Stimulated activated naive B cell treated with anti-CD40 and anti-IgM and Interleukin-4, amounts not matched to agents 10 μg/mL and 1 μg/mL and 100 μg/mL, for 72 hours (primary cell): ENCODE measurements around the gene MADCAM1.
A peak's percentile ranks its signal among the peaks of the same experiment; 100 is the strongest.

Experiments used
- ATAC-seq, 2 donors: fragments of 150-1000 bp; cut with Tn5 transposase; replicated peaks; 2 replicates each; pipeline ENCODE4 v1.10.0; 2021; ENCODE audit warnings: moderate library complexity in 1 of 2
- DNase-seq: peaks from one replicate; pipeline ENCODE4 v3.0.0; 2021
- H3K27ac Mint-ChIP-seq: one replicate; pipeline ENCODE4 v1.8.0; 2022; ENCODE audit warnings: mild to moderate bottlenecking, mixed read lengths
- H3K27me3 Mint-ChIP-seq, 2 donors: one replicate each; pipeline ENCODE4 v1.8.0; 2022; ENCODE audit warnings: mixed read lengths in 2 of 2
- H3K36me3 Mint-ChIP-seq, 2 donors: one replicate each; pipeline ENCODE4 v1.8.0; 2022; ENCODE audit warnings: mixed read lengths in 2 of 2, mild to moderate bottlenecking in 1 of 2
- H3K4me1 Mint-ChIP-seq, 2 donors: one replicate each; pipeline ENCODE4 v1.8.0; 2022; ENCODE audit warnings: mixed read lengths in 2 of 2, mild to moderate bottlenecking in 1 of 2
- H3K4me3 Mint-ChIP-seq, 2 donors: one replicate each; pipeline ENCODE4 v1.8.0; 2022; ENCODE audit warnings: mild to moderate bottlenecking in 2 of 2, mixed read lengths in 2 of 2, moderate library complexity in 1 of 2
- H3K9me3 Mint-ChIP-seq, 2 donors: one replicate each; pipeline ENCODE4 v1.8.0; 2022; ENCODE audit warnings: mixed read lengths in 2 of 2, mild to moderate bottlenecking in 1 of 2

Gene MADCAM1

DNA sequence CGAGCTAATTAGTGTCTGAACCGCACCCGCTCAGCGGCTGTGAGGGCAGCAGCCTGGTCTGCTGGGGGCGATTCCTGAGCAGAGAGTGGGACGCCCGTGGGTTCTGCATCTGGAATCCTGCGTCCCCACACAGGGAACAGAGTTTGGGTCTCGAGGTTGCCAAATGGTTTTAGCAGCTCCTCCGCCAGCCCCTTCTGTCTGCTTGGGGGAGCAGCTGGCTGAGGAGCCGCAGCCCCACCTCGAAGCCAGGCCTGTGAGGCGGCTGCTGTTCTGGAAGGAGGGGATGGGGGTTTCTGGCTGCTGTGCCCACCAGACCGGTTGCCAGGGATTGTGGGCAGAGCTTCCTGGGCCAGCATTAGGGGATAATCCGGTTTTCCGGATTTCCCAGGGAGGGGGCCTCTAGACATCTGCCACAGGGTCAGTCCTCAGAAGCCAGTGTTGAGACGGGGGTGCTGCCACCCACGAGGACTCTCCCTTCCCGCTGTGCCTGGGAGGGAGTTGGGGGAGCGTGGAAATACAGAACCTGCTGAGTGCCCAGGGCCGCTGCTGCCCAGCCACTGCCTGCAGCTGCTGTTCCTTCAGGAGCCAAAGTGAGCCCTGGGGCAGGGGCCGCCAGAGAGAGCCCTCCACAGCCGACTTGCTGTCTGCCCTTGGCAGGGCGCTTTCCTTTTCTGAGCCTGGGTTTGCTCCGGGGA, 37.2 kb downstream of the MADCAM1 start:
- Mint-ChIP-seq H3K4me1 (peaks cover 17 to 31% of the 10 kb centered on the region in 2 donors), H3K4me3 (peak overlapping the region; percentile 83 to 91), H3K27ac (peak overlapping the region; percentile 67), H3K9me3 (no peaks in the 10 kb centered on the region), H3K36me3 (peaks cover 9 to 13% of the 10 kb centered on the region in 2 donors), H3K27me3 (peaks cover 0 to under 1% of the 10 kb centered on the region in 2 donors)
- DNase-seq (no peak), ATAC-seq (no peak)

DNA sequence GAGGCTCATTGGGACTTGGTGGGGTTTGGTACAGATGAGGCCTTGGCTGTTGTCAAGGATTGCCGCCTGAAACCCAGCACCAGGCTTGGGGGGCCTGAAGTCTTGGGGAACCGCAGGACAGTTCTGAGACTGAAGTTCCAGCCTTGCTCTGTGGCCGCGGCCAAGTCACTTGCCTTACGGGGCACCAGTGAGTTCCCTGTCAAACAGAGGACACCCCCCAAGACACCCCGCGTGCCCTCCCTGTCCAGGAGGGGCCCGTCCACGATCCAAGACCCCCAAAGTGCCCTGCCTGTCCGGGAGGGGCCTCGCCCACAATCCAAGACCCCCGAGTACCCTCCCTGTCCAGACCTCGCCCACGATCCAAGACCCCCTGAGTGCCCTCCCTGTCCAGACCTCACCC, 37.8 kb downstream of the MADCAM1 start:
- H3K36me3 Mint-ChIP-seq, result peaks cover 14 to 17% of the 10 kb centered on the region in 2 donors
- ATAC-seq (no peak), DNase-seq (no peak)
- peaks cover 17 to 31% of the 10 kb centered on the region in 2 donors for H3K4me1 Mint-ChIP-seq
- H3K27ac Mint-ChIP-seq, result no peak overlapping the region
- H3K27me3 Mint-ChIP-seq, result no peaks in the 10 kb centered on the region
- H3K4me3 Mint-ChIP-seq, result no peak overlapping the region
- H3K9me3 Mint-ChIP-seq, result no peaks in the 10 kb centered on the region

GRCh38 chr19:535017-535835, 38.9 kb downstream of the MADCAM1 start:
- Mint-ChIP-seq H3K27ac (peak overlapping the region; percentile 37), H3K36me3 (peaks cover 21 to 22% of the 10 kb centered on the region in 2 donors), H3K9me3 (no peaks in the 10 kb centered on the region), H3K4me3 (peak overlapping the region; percentile 46 to 56), H3K4me1 (peaks cover 14 to 28% of the 10 kb centered on the region in 2 donors), H3K27me3 (no peaks in the 10 kb centered on the region)
- ATAC-seq (no peak), DNase-seq (no peak)

- peaks cover 21 to 22% of the 10 kb centered on the region in 2 donors for H3K36me3 Mint-ChIP-seq
- DNase-seq, result no peak
- ATAC-seq, result no peak
- no peaks in the 10 kb centered on the region for H3K27me3 Mint-ChIP-seq
- H3K9me3 Mint-ChIP-seq, result no peaks in the 10 kb centered on the region
- no peak overlapping the region for H3K27ac Mint-ChIP-seq
- H3K4me1 Mint-ChIP-seq, result peaks cover 14 to 23% of the 10 kb centered on the region in 2 donors
- no peak overlapping the region for H3K4me3 Mint-ChIP-seq
Measured at GRCh38 chr19:536031-536880, 40.0 kb downstream of the MADCAM1 start.

DNA sequence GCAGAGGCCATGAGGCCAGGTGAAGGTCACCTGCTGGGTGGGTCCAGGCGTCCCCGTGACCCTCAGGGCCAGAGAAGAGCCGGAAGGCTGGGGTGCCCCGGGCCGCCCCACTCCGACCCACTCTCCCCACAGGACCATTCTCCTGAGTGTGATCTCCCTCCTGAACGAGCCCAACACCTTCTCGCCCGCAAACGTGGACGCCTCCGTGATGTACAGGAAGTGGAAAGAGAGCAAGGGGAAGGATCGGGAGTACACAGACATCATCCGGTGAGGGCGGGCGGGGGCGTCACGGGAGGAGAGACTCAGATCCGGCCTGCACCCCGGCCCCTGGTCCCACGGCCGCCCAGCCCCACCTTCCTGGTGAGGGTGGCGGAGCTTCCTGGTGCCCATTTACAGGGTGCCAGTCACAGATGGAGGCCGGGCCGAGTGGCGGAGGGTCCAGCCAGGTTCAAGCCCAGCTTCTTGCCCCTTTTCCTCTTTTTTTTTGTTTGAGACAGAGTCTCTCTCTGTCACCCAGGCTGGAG, 40.7 kb downstream of the MADCAM1 start:
- no peaks in the 10 kb centered on the region for H3K9me3 Mint-ChIP-seq
- H3K27me3 Mint-ChIP-seq, result no peaks in the 10 kb centered on the region
- DNase-seq (no peak), ATAC-seq (no peak)
- H3K36me3 Mint-ChIP-seq, result peaks cover 21 to 24% of the 10 kb centered on the region in 2 donors
- H3K4me3 Mint-ChIP-seq, result no peak overlapping the region
- H3K4me1 Mint-ChIP-seq, result peaks cover 14 to 23% of the 10 kb centered on the region in 2 donors
- no peak overlapping the region for H3K27ac Mint-ChIP-seq

- Mint-ChIP-seq H3K4me1 (peaks cover 9 to 20% of the 10 kb centered on the region in 2 donors), H3K4me3 (no peak overlapping the region), H3K27ac (no peak overlapping the region), H3K27me3 (no peaks in the 10 kb centered on the region), H3K36me3 (peaks cover 24 to 29% of the 10 kb centered on the region in 2 donors), H3K9me3 (no peaks in the 10 kb centered on the region)
- ATAC-seq (no peak), DNase-seq (no peak)
Measured at GRCh38 chr19:538641-539428, 42.5 kb downstream of the MADCAM1 start.

GRCh38 chr19:539429-540030, 43.2 kb downstream of the MADCAM1 start:
- no peaks in the 10 kb centered on the region for H3K9me3 Mint-ChIP-seq
- no peak overlapping the region for H3K4me3 Mint-ChIP-seq
- peaks cover 7 to 18% of the 10 kb centered on the region in 2 donors for H3K4me1 Mint-ChIP-seq
- peaks cover 24 to 29% of the 10 kb centered on the region in 2 donors for H3K36me3 Mint-ChIP-seq
- H3K27ac Mint-ChIP-seq, result no peak overlapping the region
- no peaks in the 10 kb centered on the region for H3K27me3 Mint-ChIP-seq
- DNase-seq (no peak), ATAC-seq (no peak)

DNA sequence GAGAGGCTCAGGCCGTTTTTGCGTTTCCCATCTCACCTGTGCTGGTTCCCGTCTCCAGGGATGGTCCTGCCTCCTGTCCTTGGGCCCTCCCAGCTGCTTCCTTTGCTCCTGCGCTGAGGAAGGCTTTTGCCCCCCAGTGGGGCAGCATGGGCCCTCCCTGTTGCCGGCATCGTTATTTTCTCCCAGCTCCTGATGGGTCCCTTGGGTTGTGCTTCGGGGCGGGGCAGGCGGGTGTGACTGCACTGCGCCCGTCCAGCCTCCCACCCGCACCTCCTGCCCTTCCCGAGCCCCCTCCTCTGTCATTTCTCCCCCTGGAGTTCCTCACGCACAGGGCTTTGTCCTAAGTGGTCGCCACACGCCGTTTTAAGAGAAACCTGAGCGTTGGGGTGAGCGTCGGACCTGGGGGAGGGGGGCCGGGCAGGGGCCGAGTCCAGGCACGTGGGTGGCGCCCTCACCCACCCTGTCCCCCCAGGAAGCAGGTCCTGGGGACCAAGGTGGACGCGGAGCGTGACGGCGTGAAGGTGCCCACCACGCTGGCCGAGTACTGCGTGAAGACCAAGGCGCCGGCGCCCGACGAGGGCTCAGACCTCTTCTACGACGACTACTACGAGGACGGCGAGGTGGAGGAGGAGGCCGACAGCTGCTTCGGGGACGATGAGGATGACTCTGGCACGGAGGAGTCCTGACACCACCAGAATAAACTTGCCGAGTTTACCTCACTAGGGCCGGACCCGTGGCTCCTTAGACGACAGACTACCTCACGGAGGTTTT, 44.8 kb downstream of the MADCAM1 start:
- DNase-seq (no peak), ATAC-seq (no peak)
- Mint-ChIP-seq H3K9me3 (no peaks in the 10 kb centered on the region), H3K4me1 (peaks cover 3 to 12% of the 10 kb centered on the region in 2 donors), H3K36me3 (peaks cover 20 to 25% of the 10 kb centered on the region in 2 donors), H3K27me3 (peaks cover 0 to 5% of the 10 kb centered on the region in 2 donors), H3K27ac (no peak overlapping the region), H3K4me3 (no peak overlapping the region)

DNA sequence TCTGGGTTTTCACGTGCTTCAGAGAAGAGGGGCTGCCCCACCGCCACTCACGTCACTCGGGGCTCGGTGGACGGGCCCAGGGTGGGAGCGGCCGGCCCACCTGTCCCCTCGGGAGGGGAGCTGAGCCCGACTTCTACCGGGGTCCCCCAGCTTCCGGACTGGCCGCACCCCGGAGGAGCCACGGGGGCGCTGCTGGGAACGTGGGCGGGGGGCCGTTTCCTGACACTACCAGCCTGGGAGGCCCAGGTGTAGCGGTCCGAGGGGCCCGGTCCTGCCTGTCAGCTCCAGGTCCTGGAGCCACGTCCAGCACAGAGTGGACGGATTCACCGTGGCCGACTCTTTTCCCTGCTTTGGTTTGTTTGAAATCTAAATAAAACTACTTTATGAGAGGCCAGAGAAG, 45.4 kb downstream of the MADCAM1 start:
- DNase-seq (no peak), ATAC-seq (no peak)
- peaks cover 0 to 5% of the 10 kb centered on the region in 2 donors for H3K27me3 Mint-ChIP-seq
- no peaks in the 10 kb centered on the region for H3K9me3 Mint-ChIP-seq
- H3K36me3 Mint-ChIP-seq, result peaks cover 20 to 24% of the 10 kb centered on the region in 2 donors
- no peak overlapping the region for H3K4me3 Mint-ChIP-seq
- H3K27ac Mint-ChIP-seq, result no peak overlapping the region
- peaks cover 3 to 12% of the 10 kb centered on the region in 2 donors for H3K4me1 Mint-ChIP-seq

- H3K9me3 Mint-ChIP-seq, result no peaks in the 10 kb centered on the region
- peaks cover 3 to 12% of the 10 kb centered on the region in 2 donors for H3K4me1 Mint-ChIP-seq
- no peak for DNase-seq
- no peak overlapping the region for H3K4me3 Mint-ChIP-seq
- H3K27ac Mint-ChIP-seq, result no peak overlapping the region
- ATAC-seq, result no peak
- H3K36me3 Mint-ChIP-seq, result peaks cover 20 to 24% of the 10 kb centered on the region in 2 donors
- H3K27me3 Mint-ChIP-seq, result peaks cover 0 to 5% of the 10 kb centered on the region in 2 donors
Measured at GRCh38 chr19:542173-542866, 46.0 kb downstream of the MADCAM1 start.

GRCh38 chr19:543910-544608, 47.8 kb downstream of the MADCAM1 start, which contains the start of gene GZMM:
Gene GZMM, plus strand, starts transcription at chr19:544053. Its CDS starts 19 bp downstream, at chr19:544072.
- DNase-seq (no peak), ATAC-seq (peak; percentile 53 to 55)
- Mint-ChIP-seq H3K27ac (no peak within 1 kb of the TSS), H3K36me3 (peaks cover 10 to 12% of the 10 kb centered on the region in 2 donors), H3K4me1 (peaks cover 2 to 12% of the 10 kb centered on the region in 2 donors), H3K9me3 (no peaks in the 10 kb centered on the region), H3K4me3 (no peak within 1 kb of the TSS), H3K27me3 (peaks cover 9 to 10% of the 10 kb centered on the region in 2 donors)
